ENCODE measurements around the gene KBTBD13.

- TF ChIP-seq CTCF (IDR thresholded peaks at IDR 0.05) = no peak
- no peak for TF ChIP-seq POLR2A (IDR thresholded peaks at IDR 0.05)
These were observed 17.9 kb upstream of the KBTBD13 start for GRCh38 chr15:65058394-65059368.
